NCI-H2196 treated with DMSO at 0.1 percent for 48 hours (cell line): ENCODE data around the gene P2RY12.

Source experiments
- DNase-seq: peaks from one replicate; lab custom pipeline; 2025; ENCODE audit not compliant: unreplicated experiment; lab: John Stamatoyannopoulos, UW

Gene P2RY12

GRCh38 chr3:151309566-151309965 is 75.0 kb downstream of the P2RY12 start:
- no peak for DNase-seq

- DNase-seq: no peak
These were observed 76.7 kb downstream of the P2RY12 start for GRCh38 chr3:151307583-151308488.

- DNase-seq: no peak
These were observed 77.4 kb downstream of the P2RY12 start for GRCh38 chr3:151307131-151307530.

GRCh38 chr3:151306168-151306810 is 78.3 kb downstream of the P2RY12 start:
- no peak for DNase-seq

- DNase-seq: no peak
These were observed 78.8 kb downstream of the P2RY12 start for GRCh38 chr3:151305775-151306151.

- peak; percentile 18 for DNase-seq
These were observed 79.3 kb downstream of the P2RY12 start for GRCh38 chr3:151305060-151305774.

GRCh38 chr3:151303751-151304150 is 80.8 kb downstream of the P2RY12 start:
- no peak for DNase-seq

GRCh38 chr3:151301787-151302186 is 82.8 kb downstream of the P2RY12 start:
- no peak for DNase-seq

- no peak for DNase-seq
These were observed 84.0 kb downstream of the P2RY12 start for GRCh38 chr3:151300539-151300938.

GRCh38 chr3:151299006-151299405 is 85.5 kb downstream of the P2RY12 start:
- no peak for DNase-seq

- no peak for DNase-seq
These were observed 87.1 kb downstream of the P2RY12 start for GRCh38 chr3:151297429-151297828.

GRCh38 chr3:151296226-151296625 is 88.3 kb downstream of the P2RY12 start:
- no peak for DNase-seq

GRCh38 chr3:151293127-151293526 is 91.4 kb downstream of the P2RY12 start:
- no peak for DNase-seq

GRCh38 chr3:151290673-151291072 is 93.9 kb downstream of the P2RY12 start:
- DNase-seq: no peak

GRCh38 chr3:151289445-151289844 is 95.1 kb downstream of the P2RY12 start:
- no peak for DNase-seq
